Panc1 (cell line): Measurements from ENCODE around the gene APLN. TPM values are rescaled to one million over a fixed set of nuclear protein-coding genes. Genes with fewer than 3 reads are reported as not detected.

Source experiments
- ATAC-seq: fragments of 200-7000 bp; cut with Tn5 transposase; 2 replicates; pipeline ENCODE4 v1.9.1; 2020; ENCODE audit warnings: mild to moderate bottlenecking, moderate library complexity
- BruUV-seq: library from RNA; stranded (reverse); fragments of 400-500 nt; replicated peaks from 2 replicates; lab custom pipeline; 2021; lab: Mats Ljungman, UMichigan
- CTCF ChIA-PET: fragments of 300-600 bp; sonication (Branson Sonifier 250); formaldehyde crosslinking; loops from one replicate; lab custom pipeline; 2022; ENCODE audit warnings: antibody characterized with exemption; lab: Charles Lee
- POLR2A ChIA-PET: fragments of 300-600 bp; sonication (Branson Sonifier 250); formaldehyde crosslinking; loops from one replicate; lab custom pipeline; 2022; ENCODE audit warnings: antibody characterized with exemption; lab: Charles Lee
- DNase-seq: peaks from one replicate; pipeline ENCODE4 v3.0.0-alpha.2; 2010; ENCODE audit warnings: low read depth, low spot score
- H3K27ac ChIP-seq: 2 replicates; pipeline ENCODE4 v1.5.1; 2011; ENCODE audit warnings: mild to moderate bottlenecking, low read length, inconsistent platforms
- H3K27me3 ChIP-seq: fragments of 200-500 bp; sonication (Bioruptor generic); 2 replicates; pipeline ENCODE4 v1.6.0; 2014; ENCODE audit warnings: low read length, inconsistent platforms; ENCODE audit not compliant: control insufficient read depth, insufficient read depth
- H3K36me3 ChIP-seq: fragments of 200-500 bp; sonication (Bioruptor generic); 2 replicates; pipeline ENCODE4 v1.5.1; 2014; ENCODE audit warnings: inconsistent platforms, mild to moderate bottlenecking, low read length, moderate library complexity; ENCODE audit not compliant: control insufficient read depth, insufficient read depth
- H3K4me1 ChIP-seq: 2 replicates; pipeline ENCODE4 v1.5.1; 2011; ENCODE audit warnings: inconsistent platforms, mild to moderate bottlenecking, low read length, moderate library complexity; ENCODE audit not compliant: control insufficient read depth, insufficient read depth
- H3K4me3 ChIP-seq, 2 experiments: 2 replicates each; pipeline ENCODE4 v1.5.1; 2011 to 2012; ENCODE audit warnings: low read depth in 2 of 2, low read length in 2 of 2, mild to moderate bottlenecking in 2 of 2, inconsistent platforms in 1 of 2, moderate library complexity in 1 of 2
- H3K9me3 ChIP-seq: fragments of 200-500 bp; sonication (Bioruptor generic); 2 replicates; pipeline ENCODE4 v1.5.1; 2014; ENCODE audit warnings: low read depth, mild to moderate bottlenecking, inconsistent platforms, low read length, moderate library complexity; ENCODE audit not compliant: control insufficient read depth, insufficient read depth
- POLR2AphosphoS5 ChIP-seq: IDR thresholded peaks from 2 replicates; pipeline ENCODE4 v1.6.1; 2012; ENCODE audit warnings: mild to moderate bottlenecking, low read depth, low read length, moderate library complexity
- SIN3A ChIP-seq: IDR thresholded peaks from 2 replicates; pipeline ENCODE4 v1.6.1; 2012; ENCODE audit warnings: low read depth, mild to moderate bottlenecking, low read length, moderate library complexity, borderline replicate concordance; ENCODE audit not compliant: insufficient read depth
- TCF7L2 ChIP-seq: IDR thresholded peaks from 2 replicates; pipeline ENCODE4 v1.6.1; 2011; ENCODE audit warnings: mild to moderate bottlenecking, low read depth, low read length, inconsistent platforms
- in situ Hi-C: cut with HindIII; loops from 2 replicates; pipeline ENCODE4 v1.10.0; 2016; ENCODE audit warnings: low sequenced_read_pairs, low pct_unique_long_range_greater_than_20kb
- intact Hi-C: fragments of 100-400 bp; cut with micrococcal nuclease; formaldehyde crosslinking; loops from one replicate; pipeline ENCODE4 v1.10.0; 2022; ENCODE audit not compliant: unreplicated experiment
- total RNA-seq: library from RNA; stranded (reverse); gene quantifications from one replicate; pipeline ENCODE4 v1.2.1, GENCODE V29; 2021; ENCODE audit not compliant: unreplicated experiment
- TF ChIP-seq, protein P1 (sequence below), 2 experiments: IDR thresholded peaks; 2 replicates each; pipeline ENCODE4 v1.6.1; 2011 to 2012; ENCODE audit warnings: low read depth in 2 of 2, control low read depth in 1 of 2, low read length in 1 of 2, mild to moderate bottlenecking in 1 of 2, moderate library complexity in 1 of 2; ENCODE audit not compliant: insufficient read depth in 1 of 2
- TF ChIP-seq, protein P2 (sequence below): fragments of 450-650 bp; IDR thresholded peaks from 2 replicates; pipeline ENCODE4 v1.5.1; 2017; ENCODE audit warnings: mild to moderate bottlenecking

The APLN gene
- total RNA-seq, 1 experiment from 2014 or later: 1.1 TPM

DNA sequence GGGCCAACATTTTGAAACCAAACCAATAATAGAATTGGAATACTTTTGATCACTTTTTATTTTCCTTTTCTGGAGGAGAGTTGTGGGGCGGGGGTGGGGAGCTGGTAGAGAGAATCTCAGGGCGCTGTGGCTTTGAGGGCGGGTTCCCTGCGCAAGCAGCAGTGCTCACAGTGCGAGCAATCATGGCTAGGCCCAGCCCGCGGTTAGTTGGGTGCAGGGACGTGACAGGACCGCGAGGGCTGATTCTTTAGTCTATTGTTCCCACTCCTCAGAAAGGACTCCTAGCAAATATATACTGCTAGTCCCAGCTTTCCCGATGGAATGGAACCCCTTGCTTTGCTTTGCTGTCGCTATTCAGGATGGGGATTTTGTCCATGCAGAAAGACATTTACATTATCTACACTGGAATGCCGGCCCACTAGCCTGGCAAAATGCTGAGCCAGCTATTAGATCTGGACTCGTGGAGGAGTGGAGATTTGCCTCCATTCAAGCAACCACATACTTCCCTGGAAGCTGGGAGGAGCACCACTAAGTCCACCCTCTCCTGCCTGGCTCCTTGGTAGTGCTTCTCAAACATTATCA lies 23.9 kb upstream of the APLN start:
- Histone ChIP-seq H3K4me1 (peaks cover 13% of the 10 kb centered on the region), H3K27me3 (no peaks in the 10 kb centered on the region), H3K4me3 (peak overlapping the region; percentile 48 to 79), H3K27ac (peak overlapping the region; percentile 82; the same call in 1 of the 2 replicates), H3K36me3 (no peaks in the 10 kb centered on the region), H3K9me3 (no peaks in the 10 kb centered on the region)
- no peak for DNase-seq
- POLR2A ChIA-PET: interaction anchor here (0.6 kb wide), 1 partner anchor 35 kb away, joined by 5 read pairs; no protein-coding TSS in a partner anchor
- intact Hi-C loops (no loop called here), in situ Hi-C loops (no loop called here)
- no peak for TF ChIP-seq TCF7L2
- TF ChIP-seq, protein P1, sequence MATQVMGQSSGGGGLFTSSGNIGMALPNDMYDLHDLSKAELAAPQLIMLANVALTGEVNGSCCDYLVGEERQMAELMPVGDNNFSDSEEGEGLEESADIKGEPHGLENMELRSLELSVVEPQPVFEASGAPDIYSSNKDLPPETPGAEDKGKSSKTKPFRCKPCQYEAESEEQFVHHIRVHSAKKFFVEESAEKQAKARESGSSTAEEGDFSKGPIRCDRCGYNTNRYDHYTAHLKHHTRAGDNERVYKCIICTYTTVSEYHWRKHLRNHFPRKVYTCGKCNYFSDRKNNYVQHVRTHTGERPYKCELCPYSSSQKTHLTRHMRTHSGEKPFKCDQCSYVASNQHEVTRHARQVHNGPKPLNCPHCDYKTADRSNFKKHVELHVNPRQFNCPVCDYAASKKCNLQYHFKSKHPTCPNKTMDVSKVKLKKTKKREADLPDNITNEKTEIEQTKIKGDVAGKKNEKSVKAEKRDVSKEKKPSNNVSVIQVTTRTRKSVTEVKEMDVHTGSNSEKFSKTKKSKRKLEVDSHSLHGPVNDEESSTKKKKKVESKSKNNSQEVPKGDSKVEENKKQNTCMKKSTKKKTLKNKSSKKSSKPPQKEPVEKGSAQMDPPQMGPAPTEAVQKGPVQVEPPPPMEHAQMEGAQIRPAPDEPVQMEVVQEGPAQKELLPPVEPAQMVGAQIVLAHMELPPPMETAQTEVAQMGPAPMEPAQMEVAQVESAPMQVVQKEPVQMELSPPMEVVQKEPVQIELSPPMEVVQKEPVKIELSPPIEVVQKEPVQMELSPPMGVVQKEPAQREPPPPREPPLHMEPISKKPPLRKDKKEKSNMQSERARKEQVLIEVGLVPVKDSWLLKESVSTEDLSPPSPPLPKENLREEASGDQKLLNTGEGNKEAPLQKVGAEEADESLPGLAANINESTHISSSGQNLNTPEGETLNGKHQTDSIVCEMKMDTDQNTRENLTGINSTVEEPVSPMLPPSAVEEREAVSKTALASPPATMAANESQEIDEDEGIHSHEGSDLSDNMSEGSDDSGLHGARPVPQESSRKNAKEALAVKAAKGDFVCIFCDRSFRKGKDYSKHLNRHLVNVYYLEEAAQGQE (IDR thresholded peaks at IDR 0.05; ENCODE audit: insufficient read depth in 1 of 2, low read depth in 2 of 2, low read length in 1 of 2): no peak
- TF ChIP-seq, protein P2, sequence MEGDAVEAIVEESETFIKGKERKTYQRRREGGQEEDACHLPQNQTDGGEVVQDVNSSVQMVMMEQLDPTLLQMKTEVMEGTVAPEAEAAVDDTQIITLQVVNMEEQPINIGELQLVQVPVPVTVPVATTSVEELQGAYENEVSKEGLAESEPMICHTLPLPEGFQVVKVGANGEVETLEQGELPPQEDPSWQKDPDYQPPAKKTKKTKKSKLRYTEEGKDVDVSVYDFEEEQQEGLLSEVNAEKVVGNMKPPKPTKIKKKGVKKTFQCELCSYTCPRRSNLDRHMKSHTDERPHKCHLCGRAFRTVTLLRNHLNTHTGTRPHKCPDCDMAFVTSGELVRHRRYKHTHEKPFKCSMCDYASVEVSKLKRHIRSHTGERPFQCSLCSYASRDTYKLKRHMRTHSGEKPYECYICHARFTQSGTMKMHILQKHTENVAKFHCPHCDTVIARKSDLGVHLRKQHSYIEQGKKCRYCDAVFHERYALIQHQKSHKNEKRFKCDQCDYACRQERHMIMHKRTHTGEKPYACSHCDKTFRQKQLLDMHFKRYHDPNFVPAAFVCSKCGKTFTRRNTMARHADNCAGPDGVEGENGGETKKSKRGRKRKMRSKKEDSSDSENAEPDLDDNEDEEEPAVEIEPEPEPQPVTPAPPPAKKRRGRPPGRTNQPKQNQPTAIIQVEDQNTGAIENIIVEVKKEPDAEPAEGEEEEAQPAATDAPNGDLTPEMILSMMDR: no peak
- no peak for TF ChIP-seq SIN3A
- TF ChIP-seq POLR2AphosphoS5: no peak
- CTCF ChIA-PET: interaction anchor here (0.5 to 1.1 kb wide), 3 partner anchors 42 to 145 kb away, joined by 3 to 5 read pairs (median 3); no protein-coding TSS in a partner anchor
- no TSS peak for BruUV-seq
- ATAC-seq: peak; percentile 54

DNA sequence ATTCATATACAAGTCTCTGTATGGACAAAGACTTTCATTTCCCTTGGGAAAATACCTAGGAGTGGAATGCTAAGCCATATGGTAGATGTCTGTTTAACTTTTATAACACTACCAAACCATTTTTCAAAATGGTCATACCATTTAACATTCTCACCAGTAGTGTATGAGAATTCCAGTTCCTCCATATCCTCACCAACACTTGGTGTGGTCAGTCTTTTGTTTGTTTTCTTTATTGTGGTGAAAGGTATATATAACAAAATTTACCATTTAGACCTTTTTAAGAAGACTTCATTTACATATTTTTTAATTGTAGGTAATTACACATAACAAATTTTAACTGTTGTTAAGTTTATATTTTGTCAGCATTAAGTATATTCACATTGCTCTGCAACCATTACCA lies 12.7 kb upstream of the APLN start:
- Histone ChIP-seq H3K36me3 (no peaks in the 10 kb centered on the region), H3K9me3 (peaks cover 7% of the 10 kb centered on the region; the same call in 1 of the 2 replicates), H3K4me3 (no peak overlapping the region), H3K27ac (no peak overlapping the region), H3K27me3 (no peaks in the 10 kb centered on the region), H3K4me1 (peaks cover 12% of the 10 kb centered on the region)
- BruUV-seq: no TSS peak
- no peak for ATAC-seq
- DNase-seq: no peak
- ChIA-PET POLR2A (no interaction called here), CTCF (no interaction called here)
- intact Hi-C loops: no loop called here
- in situ Hi-C loops: no loop called here
- TF ChIP-seq, protein P2: no peak
- TF ChIP-seq, protein P1 (IDR thresholded peaks at IDR 0.05; ENCODE audit: insufficient read depth in 1 of 2, low read depth in 2 of 2, low read length in 1 of 2): no peak
- TF ChIP-seq SIN3A: no peak
